ENCODE data around the gene SLC38A7.

SLC38A7 gene

DNA sequence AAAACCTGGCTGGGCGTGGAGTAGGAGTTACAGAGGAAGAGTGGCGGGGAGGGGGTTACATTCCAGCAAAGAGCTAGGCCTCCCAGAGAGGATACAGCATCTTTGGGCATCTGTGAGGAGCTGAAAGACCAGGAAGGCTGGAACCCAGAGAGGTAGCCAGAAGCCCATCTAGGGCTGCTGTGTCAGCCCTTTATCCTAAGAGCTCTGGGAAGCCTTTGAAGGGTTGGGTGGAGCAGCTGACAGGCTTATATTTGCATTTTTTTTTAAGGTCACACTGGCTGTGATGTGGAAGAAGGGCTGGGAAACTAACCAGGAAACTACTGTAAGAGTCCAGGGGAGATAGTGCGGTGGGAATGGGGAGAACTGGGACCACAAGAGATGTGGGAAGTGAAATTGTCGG lies 48.1 kb downstream of the SLC38A7 start:
- no peaks in the 10 kb centered on the region for H3K9me3 ChIP-seq (ENCODE audit: insufficient read depth, low read length)
- no peaks in the 10 kb centered on the region for H3F3A ChIP-seq (ENCODE audit: insufficient read depth)
- no peaks in the 10 kb centered on the region for H4K20me1 ChIP-seq (ENCODE audit: low read depth, low read length)
- TF ChIP-seq, protein P1, sequence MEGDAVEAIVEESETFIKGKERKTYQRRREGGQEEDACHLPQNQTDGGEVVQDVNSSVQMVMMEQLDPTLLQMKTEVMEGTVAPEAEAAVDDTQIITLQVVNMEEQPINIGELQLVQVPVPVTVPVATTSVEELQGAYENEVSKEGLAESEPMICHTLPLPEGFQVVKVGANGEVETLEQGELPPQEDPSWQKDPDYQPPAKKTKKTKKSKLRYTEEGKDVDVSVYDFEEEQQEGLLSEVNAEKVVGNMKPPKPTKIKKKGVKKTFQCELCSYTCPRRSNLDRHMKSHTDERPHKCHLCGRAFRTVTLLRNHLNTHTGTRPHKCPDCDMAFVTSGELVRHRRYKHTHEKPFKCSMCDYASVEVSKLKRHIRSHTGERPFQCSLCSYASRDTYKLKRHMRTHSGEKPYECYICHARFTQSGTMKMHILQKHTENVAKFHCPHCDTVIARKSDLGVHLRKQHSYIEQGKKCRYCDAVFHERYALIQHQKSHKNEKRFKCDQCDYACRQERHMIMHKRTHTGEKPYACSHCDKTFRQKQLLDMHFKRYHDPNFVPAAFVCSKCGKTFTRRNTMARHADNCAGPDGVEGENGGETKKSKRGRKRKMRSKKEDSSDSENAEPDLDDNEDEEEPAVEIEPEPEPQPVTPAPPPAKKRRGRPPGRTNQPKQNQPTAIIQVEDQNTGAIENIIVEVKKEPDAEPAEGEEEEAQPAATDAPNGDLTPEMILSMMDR (IDR thresholded peaks at IDR 0.05; ENCODE audit: insufficient read depth, low read length, poor library complexity, severe bottlenecking), result no peak
- no peak for TF ChIP-seq EZH2phosphoT487 (conservative IDR thresholded peaks at IDR 0.05; ENCODE audit: low read length)
- H3K9me2 ChIP-seq (replicated peaks; ENCODE audit: insufficient read depth, low read length), result no peaks in the 10 kb centered on the region
- H3K4me2 ChIP-seq (ENCODE audit: low read depth, low read length, poor library complexity, severe bottlenecking), result no peak overlapping the region
- H3K4me3 ChIP-seq (ENCODE audit: insufficient read depth, low read length, poor library complexity, severe bottlenecking), result no peak overlapping the region
- no peaks in the 10 kb centered on the region for H3K79me2 ChIP-seq (ENCODE audit: insufficient read depth, low read length)
- H3K27ac ChIP-seq (ENCODE audit: low read depth, low read length), result no peak overlapping the region
- H3K9ac ChIP-seq (ENCODE audit: low read length), result no peak overlapping the region
- no peak overlapping the region for H2AFZ ChIP-seq (ENCODE audit: low read depth, low read length, severe bottlenecking)
- no peaks in the 10 kb centered on the region for H3K36me3 ChIP-seq (ENCODE audit: low read length)
- H3K27me3 ChIP-seq (ENCODE audit: low read length), result no peaks in the 10 kb centered on the region

DNA sequence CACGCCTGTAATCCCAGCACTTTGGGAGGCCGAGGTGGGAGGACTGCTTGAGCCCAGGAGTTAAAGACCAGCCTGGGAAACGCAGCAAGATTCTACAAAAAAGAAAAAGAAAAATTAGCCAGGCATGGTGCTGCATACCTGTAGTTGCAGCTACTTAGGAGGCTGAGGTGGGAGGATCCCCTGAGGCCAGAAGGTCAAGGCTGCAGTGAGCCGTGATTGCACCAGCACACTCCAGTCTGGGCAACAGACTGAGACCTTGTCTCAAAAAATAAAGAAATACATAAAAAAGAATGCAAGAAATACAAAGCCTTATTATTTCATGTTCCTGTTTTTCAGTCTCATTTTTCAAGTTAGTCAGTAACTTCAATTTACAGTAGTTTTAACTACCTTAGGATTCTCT lies 49.1 kb downstream of the SLC38A7 start:
- H3K36me3 ChIP-seq (ENCODE audit: low read length), result no peaks in the 10 kb centered on the region
- no peak overlapping the region for H3K4me2 ChIP-seq (ENCODE audit: low read depth, low read length, poor library complexity, severe bottlenecking)
- H2AFZ ChIP-seq (ENCODE audit: low read depth, low read length, severe bottlenecking), result no peak overlapping the region
- no peaks in the 10 kb centered on the region for H3K79me2 ChIP-seq (ENCODE audit: insufficient read depth, low read length)
- no peaks in the 10 kb centered on the region for H3K9me3 ChIP-seq (ENCODE audit: insufficient read depth, low read length)
- no peak for TF ChIP-seq EZH2phosphoT487 (conservative IDR thresholded peaks at IDR 0.05; ENCODE audit: low read length)
- TF ChIP-seq, protein P1 (IDR thresholded peaks at IDR 0.05; ENCODE audit: insufficient read depth, low read length, poor library complexity, severe bottlenecking), result no peak
- no peak overlapping the region for H3K27ac ChIP-seq (ENCODE audit: low read depth, low read length)
- H3K9me2 ChIP-seq (replicated peaks; ENCODE audit: insufficient read depth, low read length), result no peaks in the 10 kb centered on the region
- H3K9ac ChIP-seq (ENCODE audit: low read length), result no peak overlapping the region
- H3F3A ChIP-seq (ENCODE audit: insufficient read depth), result no peaks in the 10 kb centered on the region
- H3K4me3 ChIP-seq (ENCODE audit: insufficient read depth, low read length, poor library complexity, severe bottlenecking), result no peak overlapping the region
- H4K20me1 ChIP-seq (ENCODE audit: low read depth, low read length), result no peaks in the 10 kb centered on the region
- no peaks in the 10 kb centered on the region for H3K27me3 ChIP-seq (ENCODE audit: low read length)

DNA sequence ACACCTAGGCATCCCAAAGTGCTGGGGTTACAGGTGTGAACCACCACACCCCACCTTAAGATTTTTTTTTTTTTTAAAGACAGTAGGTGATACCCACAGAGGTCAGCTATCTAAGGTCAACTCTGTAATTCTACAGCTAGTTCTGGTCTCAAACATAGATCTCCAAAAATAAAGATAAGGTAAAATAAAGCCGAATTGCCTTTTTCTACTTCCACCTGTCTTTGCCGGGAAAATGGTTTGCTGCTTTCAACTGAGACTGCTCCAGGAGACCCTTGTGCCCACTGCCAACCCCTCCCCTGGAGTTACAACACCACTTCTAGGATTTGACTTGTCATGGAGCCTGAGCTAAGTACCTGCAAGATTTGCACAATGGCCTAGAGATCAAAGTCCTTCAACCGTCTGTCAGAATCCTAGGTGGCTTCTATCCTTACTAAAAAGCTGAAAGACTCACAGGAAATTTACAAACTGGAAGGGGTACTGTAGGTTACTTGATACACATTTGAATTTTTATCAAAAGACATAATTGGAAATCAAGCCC lies 50.2 kb downstream of the SLC38A7 start:
- H3K4me3 ChIP-seq (ENCODE audit: insufficient read depth, low read length, poor library complexity, severe bottlenecking), result no peak overlapping the region
- no peak overlapping the region for H2AFZ ChIP-seq (ENCODE audit: low read depth, low read length, severe bottlenecking)
- H3K27me3 ChIP-seq (ENCODE audit: low read length), result no peaks in the 10 kb centered on the region
- no peaks in the 10 kb centered on the region for H3F3A ChIP-seq (ENCODE audit: insufficient read depth)
- no peaks in the 10 kb centered on the region for H3K9me2 ChIP-seq (replicated peaks; ENCODE audit: insufficient read depth, low read length)
- no peak overlapping the region for H3K4me2 ChIP-seq (ENCODE audit: low read depth, low read length, poor library complexity, severe bottlenecking)
- peaks cover 3% of the 10 kb centered on the region for H3K79me2 ChIP-seq (ENCODE audit: insufficient read depth, low read length)
- H4K20me1 ChIP-seq (ENCODE audit: low read depth, low read length), result no peaks in the 10 kb centered on the region
- H3K36me3 ChIP-seq (ENCODE audit: low read length), result no peaks in the 10 kb centered on the region
- no peak overlapping the region for H3K9ac ChIP-seq (ENCODE audit: low read length)
- no peaks in the 10 kb centered on the region for H3K9me3 ChIP-seq (ENCODE audit: insufficient read depth, low read length)
- TF ChIP-seq EZH2phosphoT487 (conservative IDR thresholded peaks at IDR 0.05; ENCODE audit: low read length), result no peak
- TF ChIP-seq, protein P1 (IDR thresholded peaks at IDR 0.05; ENCODE audit: insufficient read depth, low read length, poor library complexity, severe bottlenecking), result no peak
- no peak overlapping the region for H3K27ac ChIP-seq (ENCODE audit: low read depth, low read length)
